ENCODE data around the gene SEL1L2.

The SEL1L2 gene

DNA sequence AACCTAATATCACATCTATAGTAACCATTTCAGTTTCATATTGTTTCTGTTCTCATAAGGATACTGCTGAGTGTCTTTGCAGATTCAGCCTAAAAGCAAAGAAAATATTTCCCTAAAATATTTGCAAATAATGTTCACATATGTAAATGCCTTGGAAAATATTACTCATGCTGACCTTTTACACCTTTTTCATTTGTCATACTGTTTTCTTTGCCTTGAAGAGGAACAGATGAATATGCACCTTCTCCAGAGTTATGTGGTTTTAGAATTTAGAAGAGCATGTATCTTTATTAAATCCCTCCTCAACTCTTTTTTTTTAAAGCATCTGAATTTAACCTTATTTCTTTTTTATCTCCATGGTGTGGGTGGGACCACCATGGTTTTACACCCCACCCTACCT lies 173.1 kb downstream of the SEL1L2 start:
- no peak for DNase-seq (ENCODE audit: low read depth in 3 of 3, low spot score in 1 of 3)

DNA sequence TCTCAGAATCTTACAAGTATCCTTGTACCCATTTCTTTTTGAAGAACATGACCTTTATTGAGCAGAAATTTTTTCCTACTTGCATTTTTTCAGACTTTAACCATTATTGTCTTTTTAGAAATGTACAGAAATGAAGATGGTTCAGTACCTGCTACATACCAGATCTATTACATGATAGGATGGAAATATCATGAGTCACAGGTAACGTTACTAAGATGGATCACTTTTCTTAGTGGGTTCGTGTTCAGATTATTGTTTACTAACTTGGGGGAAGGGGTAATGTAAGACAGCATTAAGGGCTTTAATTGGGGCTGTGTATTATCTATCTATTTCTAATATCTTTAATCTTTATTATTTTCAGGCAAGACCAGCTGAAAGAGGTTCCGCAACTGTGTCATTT lies 173.7 kb downstream of the SEL1L2 start:
- DNase-seq (ENCODE audit: low read depth in 3 of 3, low spot score in 1 of 3) = no peak

DNA sequence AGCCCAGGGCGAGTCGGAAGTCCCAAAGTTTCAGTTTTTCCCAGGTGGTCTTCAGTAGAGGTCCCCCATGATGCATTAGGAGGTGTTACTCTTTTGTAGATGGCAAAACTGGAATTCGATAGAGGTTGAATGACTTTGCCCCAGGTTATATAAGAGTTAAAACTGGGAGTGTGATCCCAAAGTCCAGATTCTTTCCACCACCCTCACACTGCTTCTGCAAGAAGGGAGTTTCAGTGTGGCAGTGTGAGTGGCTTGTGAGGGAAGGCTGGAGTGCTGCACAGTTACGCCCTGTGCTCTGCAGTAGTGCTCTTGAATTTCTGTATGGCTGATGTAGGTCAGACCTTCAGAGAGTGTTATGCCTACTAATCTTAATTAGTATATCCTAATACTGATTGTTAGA lies 175.7 kb downstream of the SEL1L2 start:
- no peak for DNase-seq (ENCODE audit: low read depth in 3 of 3, low spot score in 1 of 3)

DNA sequence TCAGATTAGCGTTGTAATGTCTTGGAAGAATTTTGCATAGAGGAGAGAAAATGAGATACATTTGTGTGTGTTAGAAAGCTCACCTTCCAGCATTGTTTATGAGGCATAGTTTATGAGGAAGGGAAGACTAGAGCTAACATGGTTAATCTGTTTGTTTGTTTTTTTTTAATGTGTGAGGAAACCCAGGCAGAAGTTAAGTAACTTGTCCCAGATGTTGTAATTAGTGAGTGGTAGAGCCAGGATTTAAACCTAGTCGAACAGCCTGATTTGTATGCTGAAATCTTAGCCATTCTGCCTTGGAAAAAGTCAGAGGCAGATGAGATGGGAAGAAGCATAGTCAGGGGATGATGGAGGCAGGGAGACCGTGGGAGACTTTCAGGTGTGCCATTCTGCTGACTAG lies 176.5 kb downstream of the SEL1L2 start:
- DNase-seq (ENCODE audit: low read depth in 3 of 3, low spot score in 1 of 3) = no peak

DNA sequence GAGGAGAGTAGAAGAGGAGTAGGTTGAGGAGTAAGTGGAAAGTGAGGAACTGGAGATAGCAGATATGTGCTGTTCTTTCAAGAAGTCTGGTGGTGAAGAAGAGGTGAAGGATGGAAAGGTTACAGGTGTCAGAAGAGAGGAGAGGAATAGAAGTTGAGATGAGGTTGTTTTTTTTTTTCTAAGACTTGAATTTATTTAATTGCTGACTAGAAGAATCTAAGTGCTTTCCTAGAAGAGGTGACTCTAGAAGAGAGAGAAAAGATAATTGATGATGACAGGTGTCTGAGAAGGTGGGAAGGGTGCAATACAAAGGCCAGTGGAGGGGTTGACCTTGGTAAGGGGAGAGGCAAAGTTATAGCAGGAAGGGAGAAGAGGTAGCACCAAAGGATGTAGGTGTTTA lies 180.0 kb downstream of the SEL1L2 start:
- DNase-seq (ENCODE audit: low read depth in 3 of 3, low spot score in 1 of 3) = no peak

DNA sequence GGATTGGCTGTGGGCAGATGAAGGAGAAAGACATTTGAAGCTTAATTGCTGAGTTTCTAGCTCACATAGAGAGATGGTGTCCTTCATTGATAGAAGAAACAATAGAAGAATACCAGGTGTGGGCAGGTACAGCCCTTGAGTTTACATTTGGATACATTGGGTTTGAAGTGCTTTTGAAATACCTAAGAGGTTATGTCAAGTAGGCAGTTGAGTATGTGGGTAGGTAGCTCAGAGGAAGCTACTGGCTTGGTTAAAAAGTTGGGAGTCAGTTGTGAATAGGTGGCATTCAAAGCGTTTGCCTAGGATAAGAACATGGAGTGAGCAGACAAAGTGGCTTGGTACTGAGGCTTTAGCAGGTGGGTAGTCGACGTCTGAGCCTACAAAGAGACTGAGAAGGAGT lies 180.6 kb downstream of the SEL1L2 start:
- DNase-seq (ENCODE audit: low read depth in 3 of 3, low spot score in 1 of 3) = no peak

DNA sequence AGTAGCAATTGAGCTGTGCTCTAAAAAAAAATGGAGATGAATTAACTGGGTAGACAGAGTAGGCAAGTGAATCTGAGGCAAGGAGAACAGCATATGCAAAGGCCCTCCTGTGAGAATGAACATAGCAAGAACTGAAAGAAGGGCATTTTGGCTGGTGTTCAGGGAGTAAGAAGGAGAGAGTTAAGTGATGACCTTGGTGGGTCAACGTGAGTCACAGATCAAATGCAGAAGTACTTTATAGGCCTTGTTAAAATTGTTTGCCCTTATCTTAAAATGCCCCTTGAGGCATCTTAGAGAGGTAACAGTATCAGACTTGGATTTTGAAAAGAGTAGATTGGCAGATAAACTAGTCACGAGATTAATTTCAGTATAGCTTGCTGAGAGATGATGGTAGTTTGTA lies 181.0 kb downstream of the SEL1L2 start:
- no peak for DNase-seq (ENCODE audit: low read depth in 3 of 3, low spot score in 1 of 3)

DNA sequence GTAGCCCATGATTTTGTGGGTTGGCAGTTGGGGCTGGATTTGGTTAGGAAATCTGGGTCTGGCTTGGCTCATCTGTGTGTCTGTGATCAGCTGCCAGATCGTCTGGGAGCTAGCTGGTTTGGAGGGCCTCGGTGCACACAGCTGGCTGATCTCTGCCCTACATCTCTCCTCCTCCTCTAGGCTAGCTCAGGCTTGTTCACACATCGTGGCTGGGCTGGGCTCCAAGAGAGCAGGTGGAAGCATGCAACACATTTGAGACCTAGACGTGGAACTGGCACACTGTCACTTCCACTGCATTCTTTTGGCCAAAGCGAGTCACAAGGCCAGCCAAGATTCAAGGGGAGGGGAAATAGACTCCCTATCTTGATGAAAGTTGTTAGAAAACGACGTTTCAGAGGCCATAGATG lies 189.7 kb downstream of the SEL1L2 start:
- DNase-seq (ENCODE audit: low read depth in 3 of 3, low spot score in 1 of 3) = no peak

GRCh38 chr20:13799974-13800373 lies 190.4 kb downstream of the SEL1L2 start:
- DNase-seq (ENCODE audit: low read depth in 3 of 3, low spot score in 1 of 3) = no peak
